Loucy (cell line): ENCODE results near the gene RFT1.

Experiments used
- CTCF ChIP-seq: fragments of 200-600 bp; sonication (generic); conservative IDR thresholded peaks from 2 replicates; pipeline ENCODE4 v1.5.1; 2014; ENCODE audit warnings: mild to moderate bottlenecking, antibody characterized with exemption, low read length
- EZH2phosphoT487 ChIP-seq: fragments of 200-600 bp; IDR thresholded peaks from 2 replicates; pipeline ENCODE4 v1.6.1; 2018; ENCODE audit warnings: antibody characterized with exemption, mild to moderate bottlenecking, moderate library complexity, borderline replicate concordance

- no peak for TF ChIP-seq CTCF
- no peak for TF ChIP-seq EZH2phosphoT487
Measured at GRCh38 chr3:53062905-53063304, 67.3 kb downstream of the RFT1 start.
